OCI-LY3 (cell line): Measurements from ENCODE around the gene ZC3HAV1L.
"Not testable (repeated sequence)": the region's sequence is repeated elsewhere in the genome, so short reads cannot be mapped to it uniquely, and the experiment has no call there.

Experiments used
- CTCF ChIP-seq: fragments of 200-600, 300-600 bp; sonication (generic); IDR thresholded peaks from 2 replicates; pipeline ENCODE4 v1.5.1; 2014; ENCODE audit warnings: antibody characterized with exemption, low read length, low read depth
- EZH2phosphoT487 ChIP-seq: fragments of 200-600 bp; shearing (Covaris generic); IDR thresholded peaks from 2 replicates; pipeline ENCODE4 v1.6.1; 2018; ENCODE audit warnings: antibody characterized with exemption, mixed run types, low read depth

GRCh38 chr7:139025861-139026260 lies 10.0 kb downstream of the ZC3HAV1L start:
- not testable (repeated sequence) for TF ChIP-seq CTCF, EZH2phosphoT487
